BJ (cell line): ENCODE results near the gene BCL3. TPM values are rescaled to one million over a fixed set of nuclear protein-coding genes. Genes with fewer than 3 reads are reported as not detected.

Experiments
- CTCF ChIA-PET: fragments of 350-600 bp; formaldehyde crosslinking; extraction: SDS; loops from one replicate; lab custom pipeline; 2021; ENCODE audit warnings: antibody characterized with exemption, inconsistent platforms; lab: Yijun Ruan, JAX
- POLR2A ChIA-PET: fragments of 300-600 bp; sonication (Branson Sonifier 250); formaldehyde crosslinking; extraction: SDS; loops from one replicate; lab custom pipeline; 2021; ENCODE audit warnings: antibody characterized with exemption; lab: Charles Lee
- DNase-seq: peaks from one replicate; pipeline ENCODE4 v3.0.0-alpha.2; 2011; ENCODE audit warnings: low read depth
- H3K27me3 ChIP-seq: 2 replicates; pipeline ENCODE4 v1.6.0; 2011; ENCODE audit warnings: low read length; ENCODE audit not compliant: control insufficient read depth, insufficient read depth
- H3K36me3 ChIP-seq: 2 replicates; pipeline ENCODE4 v1.5.1; 2011; ENCODE audit warnings: low read length; ENCODE audit not compliant: control insufficient read depth, insufficient read depth
- H3K4me3 ChIP-seq: 2 replicates; pipeline ENCODE4 v1.5.1; 2011; ENCODE audit warnings: low read depth, mild to moderate bottlenecking, control low read depth, low read length
- polyA plus RNA-seq: library from polyadenylated mRNA; depleted of rRNA; stranded (reverse); fragments of >200 nt; gene quantifications from 2 replicates; pipeline ENCODE4 v1.2.3, GENCODE V29; 2011
- TF ChIP-seq, protein P1 (sequence below): IDR thresholded peaks from 2 replicates; pipeline ENCODE4 v1.5.1; 2011; ENCODE audit warnings: low read depth, mild to moderate bottlenecking, control low read depth, inconsistent platforms, low read length, moderate library complexity; ENCODE audit not compliant: insufficient read depth

The BCL3 gene
- polyA plus RNA-seq, 1 experiment: 9.1 TPM

DNA sequence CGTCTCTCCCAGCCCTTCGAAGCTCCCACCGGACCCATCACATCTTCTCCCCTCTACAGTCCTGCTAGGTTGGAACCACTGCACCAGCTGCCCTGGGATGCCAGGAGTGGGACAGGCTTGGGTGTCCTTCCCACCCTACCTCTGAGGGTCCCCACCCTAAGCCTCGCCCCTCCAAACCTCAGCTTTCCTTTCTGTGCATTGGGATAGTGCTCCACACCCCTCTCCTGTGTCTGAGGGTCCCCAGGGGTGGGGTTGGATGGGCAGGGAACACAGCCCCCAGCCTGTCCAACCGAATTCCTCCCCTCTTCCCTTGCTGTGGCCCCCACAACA lies 1.9 kb upstream of the BCL3 start:
- no peak for DNase-seq
- Histone ChIP-seq H3K27me3 (no peaks in the 10 kb centered on the region), H3K36me3 (peaks cover 11% of the 10 kb centered on the region), H3K4me3 (no peak overlapping the region)
- POLR2A ChIA-PET: no interaction called here
- TF ChIP-seq, protein P1, sequence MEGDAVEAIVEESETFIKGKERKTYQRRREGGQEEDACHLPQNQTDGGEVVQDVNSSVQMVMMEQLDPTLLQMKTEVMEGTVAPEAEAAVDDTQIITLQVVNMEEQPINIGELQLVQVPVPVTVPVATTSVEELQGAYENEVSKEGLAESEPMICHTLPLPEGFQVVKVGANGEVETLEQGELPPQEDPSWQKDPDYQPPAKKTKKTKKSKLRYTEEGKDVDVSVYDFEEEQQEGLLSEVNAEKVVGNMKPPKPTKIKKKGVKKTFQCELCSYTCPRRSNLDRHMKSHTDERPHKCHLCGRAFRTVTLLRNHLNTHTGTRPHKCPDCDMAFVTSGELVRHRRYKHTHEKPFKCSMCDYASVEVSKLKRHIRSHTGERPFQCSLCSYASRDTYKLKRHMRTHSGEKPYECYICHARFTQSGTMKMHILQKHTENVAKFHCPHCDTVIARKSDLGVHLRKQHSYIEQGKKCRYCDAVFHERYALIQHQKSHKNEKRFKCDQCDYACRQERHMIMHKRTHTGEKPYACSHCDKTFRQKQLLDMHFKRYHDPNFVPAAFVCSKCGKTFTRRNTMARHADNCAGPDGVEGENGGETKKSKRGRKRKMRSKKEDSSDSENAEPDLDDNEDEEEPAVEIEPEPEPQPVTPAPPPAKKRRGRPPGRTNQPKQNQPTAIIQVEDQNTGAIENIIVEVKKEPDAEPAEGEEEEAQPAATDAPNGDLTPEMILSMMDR: no peak
- CTCF ChIA-PET: interaction anchor here (9.6 kb wide), 1 partner anchor 23 kb away, joined by 69 read pairs; no protein-coding TSS in a partner anchor

DNA sequence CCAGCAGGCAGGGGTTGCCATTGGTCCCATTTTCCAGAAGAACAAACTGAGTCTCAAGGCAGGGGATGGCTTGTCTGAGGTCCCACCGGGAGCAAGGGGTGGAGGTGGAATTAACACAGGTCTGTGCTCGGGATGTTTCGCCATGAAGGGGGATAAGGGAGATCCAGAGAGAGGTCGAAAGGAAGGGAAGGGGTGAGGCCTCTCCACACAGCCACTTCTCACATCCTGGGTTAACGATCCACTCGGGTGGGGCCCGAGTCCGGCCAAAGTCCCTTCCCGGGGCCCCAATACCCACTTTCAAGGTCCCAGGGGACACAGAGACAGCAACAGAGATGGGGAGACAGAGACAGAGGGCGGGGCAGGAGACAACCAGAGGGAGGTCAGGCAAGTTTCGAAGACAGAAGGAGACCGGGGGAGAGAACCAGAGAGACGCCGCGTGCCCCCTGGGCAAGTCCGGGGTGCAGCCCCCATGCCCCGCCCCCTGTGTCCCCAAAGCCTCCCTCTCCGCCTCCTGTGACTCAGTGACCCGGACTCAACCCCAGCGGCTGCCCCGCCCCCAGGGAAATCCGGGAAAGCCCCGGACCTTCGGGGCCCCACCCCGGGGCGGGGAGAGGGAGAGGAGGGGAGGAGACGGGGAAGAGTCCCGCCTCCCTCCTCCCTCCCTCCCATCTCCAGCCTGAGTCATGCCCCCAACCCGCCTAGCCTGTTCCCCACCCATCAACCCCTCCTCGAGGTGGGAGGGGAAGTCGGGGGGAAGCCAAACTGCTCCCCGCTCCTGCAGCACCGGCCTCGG lies 1.4 kb upstream of the BCL3 start:
- TF ChIP-seq, protein P1: no peak
- CTCF ChIA-PET: interaction anchor here (9.6 kb wide), 1 partner anchor 23 kb away, joined by 69 read pairs; no protein-coding TSS in a partner anchor
- Histone ChIP-seq H3K36me3 (peaks cover 11% of the 10 kb centered on the region), H3K4me3 (peak overlapping the region; percentile 73), H3K27me3 (no peaks in the 10 kb centered on the region)
- POLR2A ChIA-PET: no interaction called here
- DNase-seq: peak; percentile 84

DNA sequence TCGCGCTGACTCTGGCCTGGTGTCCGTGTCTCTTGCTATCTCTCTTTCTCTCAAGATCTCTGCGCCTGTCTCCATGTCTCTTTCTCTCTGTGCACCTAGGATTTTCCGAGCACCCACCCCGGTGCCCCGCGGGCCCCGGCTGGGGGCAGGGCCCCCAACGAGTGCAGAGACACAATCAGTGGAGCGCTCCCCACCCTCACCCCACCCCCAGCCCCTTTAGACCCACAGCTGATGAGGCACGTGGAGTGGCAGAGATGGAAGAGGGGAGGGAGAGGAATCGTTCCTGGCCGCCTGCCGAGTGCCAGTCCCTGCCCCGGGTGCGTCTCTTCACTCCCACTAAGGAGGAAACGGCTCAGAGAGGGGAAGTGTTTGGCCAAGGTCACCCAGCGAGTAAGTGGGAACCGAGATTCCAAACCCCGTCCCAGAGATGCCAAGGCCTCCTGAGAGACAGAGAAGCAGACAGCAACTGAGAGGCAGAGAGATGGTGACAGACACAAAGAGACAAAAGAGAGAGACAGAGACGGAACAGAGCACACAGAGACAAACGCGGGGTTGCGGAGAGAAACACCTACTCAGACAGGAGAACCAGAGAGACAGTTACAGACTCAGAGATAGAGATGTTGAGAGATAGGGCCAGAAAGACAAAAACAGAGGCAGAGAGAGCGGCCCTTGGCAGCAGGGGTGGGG lies 626 bp upstream of the BCL3 start:
- ChIA-PET CTCF (no interaction called here), POLR2A (no interaction called here)

DNA sequence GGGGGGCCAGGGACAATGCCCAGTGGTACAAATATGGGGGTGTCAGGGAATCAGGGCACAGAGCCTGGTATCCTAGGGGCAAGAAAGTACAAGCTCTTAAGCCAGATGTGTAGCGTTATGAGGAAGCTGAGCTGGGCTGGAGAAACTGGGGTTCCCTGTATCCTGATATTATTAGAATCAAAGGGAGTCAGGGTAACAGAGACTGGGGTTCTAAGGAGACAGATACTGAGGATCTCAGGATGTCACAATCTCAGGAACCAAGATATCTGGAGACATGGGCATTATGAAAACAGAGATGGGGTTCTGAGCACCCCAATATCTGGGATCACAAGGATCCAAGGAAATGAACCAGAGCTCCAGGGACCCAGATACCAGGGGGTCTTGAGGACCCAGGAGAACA lies 784 bp downstream of the BCL3 start:
- ChIA-PET CTCF (interaction anchor here (0.6 to 2.9 kb wide), 6 partner anchors 14 to 178 kb away, joined by 3 to 17 read pairs (median 6); no protein-coding TSS in a partner anchor), POLR2A (interaction anchor here (0.5 kb wide), 1 partner anchor 96 kb away, joined by 15 read pairs; no protein-coding TSS in a partner anchor)

More for the DNA sequence above, 626 bp upstream of the BCL3 start:
- Histone ChIP-seq H3K27me3 (no peaks in the 10 kb centered on the region), H3K36me3 (peaks cover 13% of the 10 kb centered on the region), H3K4me3 (peak overlapping the region; percentile 73)
- TF ChIP-seq, protein P1: no peak
- DNase-seq: no peak

More for the DNA sequence above, 784 bp downstream of the BCL3 start:
- TF ChIP-seq, protein P1: no peak
- H3K27me3 ChIP-seq: no peaks in the 10 kb centered on the region
- H3K36me3 ChIP-seq: peaks cover 15% of the 10 kb centered on the region
- peak overlapping the region; percentile 73 for H3K4me3 ChIP-seq
- DNase-seq: no peak
